SJSA1 (cell line): ENCODE results near the gene CDK5RAP1. TPM values are rescaled to one million over a fixed set of nuclear protein-coding genes. Genes with fewer than 3 reads are reported as not detected.
A peak's percentile ranks its signal among the peaks of the same experiment; 100 is the strongest.

Experiments used
- DNase-seq, 2 experiments: peaks; one replicate each; pipeline ENCODE4 v3.0.0-alpha.2; 2015 to 2020; ENCODE audit warnings: low spot score in 2 of 2, low read depth in 1 of 2
- H3K27ac ChIP-seq: fragments of 250-450 bp; sonication (Bioruptor Pico); 2 replicates; pipeline ENCODE4 v1.5.1; 2020; ENCODE audit warnings: mild to moderate bottlenecking, moderate library complexity
- H3K27me3 ChIP-seq: fragments of 250-450 bp; sonication (Bioruptor Pico); replicated peaks from 2 replicates; pipeline ENCODE4 v1.5.1; 2020; ENCODE audit warnings: mild to moderate bottlenecking, moderate library complexity
- H3K36me3 ChIP-seq: fragments of 250-450 bp; sonication (Bioruptor Pico); 2 replicates; pipeline ENCODE4 v1.5.1; 2020; ENCODE audit warnings: mild to moderate bottlenecking
- H3K4me1 ChIP-seq: fragments of 250-450 bp; sonication (Bioruptor Pico); replicated peaks from 2 replicates; pipeline ENCODE4 v1.6.1; 2021; ENCODE audit warnings: mild to moderate bottlenecking
- H3K4me3 ChIP-seq: fragments of 250-450 bp; sonication (Bioruptor Pico); 2 replicates; pipeline ENCODE4 v1.5.1; 2020; ENCODE audit warnings: mild to moderate bottlenecking
- H3K9me3 ChIP-seq: fragments of 250-450 bp; sonication (Bioruptor Pico); replicated peaks from 2 replicates; pipeline ENCODE4 v1.5.1; 2020; ENCODE audit warnings: mild to moderate bottlenecking
- total RNA-seq: library from RNA; depleted of rRNA; stranded (reverse); fragments of >200 nt; shearing (Covaris generic); gene quantifications from 2 replicates; pipeline ENCODE4 v1.2.3, GENCODE V29; 2014

CDK5RAP1 gene
- total RNA-seq, 1 experiment from 2014 or later = 35.6 TPM

DNA sequence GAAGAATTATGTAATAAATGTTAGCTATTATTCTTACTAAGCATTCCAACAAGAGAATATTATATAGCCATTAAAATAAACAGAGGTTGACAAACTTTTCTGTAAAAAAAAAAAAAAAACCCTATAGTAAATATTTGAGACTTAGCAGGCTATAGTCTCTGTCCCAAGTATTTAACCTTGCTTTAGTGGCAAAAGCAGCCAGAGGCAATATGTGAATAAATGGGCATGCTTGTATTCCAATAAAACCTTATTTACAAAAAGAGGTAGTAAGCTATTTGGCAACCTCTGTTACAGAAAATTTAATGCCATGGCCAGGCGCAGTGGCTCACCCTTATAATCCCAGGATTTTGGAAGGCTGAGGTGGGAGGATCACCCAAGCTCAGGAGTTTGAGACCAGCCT is 14.6 kb downstream of the CDK5RAP1 start:
- H3K4me3 ChIP-seq = no peak overlapping the region
- no peaks in the 10 kb centered on the region for H3K9me3 ChIP-seq
- no peak for DNase-seq
- no peaks in the 10 kb centered on the region for H3K27me3 ChIP-seq
- H3K27ac ChIP-seq = no peak overlapping the region
- H3K4me1 ChIP-seq = peaks cover 4% of the 10 kb centered on the region
- H3K36me3 ChIP-seq = peaks cover 56% of the 10 kb centered on the region

DNA sequence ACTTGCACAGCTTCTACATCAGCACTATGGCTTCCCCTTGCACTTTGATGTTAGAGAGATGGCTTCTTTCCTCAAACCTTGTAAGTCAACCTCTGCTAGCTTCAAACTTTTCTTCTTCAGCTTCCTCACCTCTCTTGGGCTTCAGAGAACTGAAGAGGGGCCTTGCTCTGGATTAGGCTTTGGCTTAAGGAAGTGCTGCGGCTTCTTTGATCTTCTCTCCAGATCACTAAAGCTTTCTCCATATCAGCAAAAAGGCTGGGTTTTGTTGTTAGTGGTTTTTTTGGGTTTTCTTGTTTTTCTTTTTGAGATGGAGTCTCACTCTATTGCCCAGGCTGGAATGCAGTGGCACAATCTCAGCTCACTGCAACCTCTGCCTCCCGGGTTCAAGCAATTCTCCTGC is 24.0 kb downstream of the CDK5RAP1 start:
- no peak overlapping the region for H3K4me3 ChIP-seq
- no peak overlapping the region for H3K27ac ChIP-seq
- peaks cover 21% of the 10 kb centered on the region for H3K4me1 ChIP-seq
- H3K27me3 ChIP-seq = no peaks in the 10 kb centered on the region
- H3K36me3 ChIP-seq = peaks cover 40% of the 10 kb centered on the region
- DNase-seq = no peak
- no peaks in the 10 kb centered on the region for H3K9me3 ChIP-seq

DNA sequence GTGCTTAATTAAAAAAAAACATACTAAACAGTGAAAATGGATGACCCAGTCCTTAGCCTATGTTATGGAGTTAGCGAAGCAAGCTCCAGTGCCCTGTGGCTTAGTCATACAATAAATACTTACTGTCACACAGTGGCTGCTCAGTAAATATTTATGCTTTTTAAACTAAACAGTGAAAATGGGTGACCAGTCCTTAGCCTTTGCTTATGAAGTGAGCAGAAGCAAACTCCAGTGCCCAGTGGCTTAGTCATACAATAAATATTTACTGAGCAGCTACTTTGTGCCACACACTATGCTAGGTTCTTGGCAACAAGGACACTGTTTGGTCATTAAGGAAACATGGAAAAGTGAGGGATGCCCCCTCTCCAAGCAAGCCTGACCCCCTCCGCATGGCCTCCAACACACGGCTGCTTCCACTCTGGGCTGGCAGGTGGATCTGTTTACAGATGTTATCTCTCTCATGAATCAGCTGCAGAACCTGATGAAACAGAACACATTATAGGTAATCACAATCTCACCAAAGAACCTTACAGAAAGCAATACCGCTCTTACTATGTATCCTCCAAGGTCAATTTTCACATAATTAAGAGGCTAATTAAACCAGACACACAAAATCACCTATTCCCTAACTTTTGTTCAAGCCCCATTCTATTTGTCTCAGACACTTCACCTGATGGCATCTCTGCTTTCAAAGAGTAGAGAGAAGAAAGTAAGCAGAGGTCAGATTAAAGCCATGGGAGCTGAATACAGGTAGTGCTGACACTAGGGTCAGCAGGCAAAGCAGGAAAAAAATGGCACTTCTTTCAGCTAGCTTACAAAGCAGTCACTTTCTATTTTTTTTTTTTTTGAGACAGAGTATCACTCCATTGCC is 27.3 kb downstream of the CDK5RAP1 start:
- H3K9me3 ChIP-seq = no peaks in the 10 kb centered on the region
- no peak overlapping the region for H3K4me3 ChIP-seq
- peak; percentile 81 to 90 for DNase-seq
- peaks cover 24% of the 10 kb centered on the region for H3K4me1 ChIP-seq
- no peaks in the 10 kb centered on the region for H3K27me3 ChIP-seq
- peak overlapping the region; percentile 43; the same call in 1 of the 2 replicates for H3K27ac ChIP-seq
- peaks cover 45% of the 10 kb centered on the region for H3K36me3 ChIP-seq

DNA sequence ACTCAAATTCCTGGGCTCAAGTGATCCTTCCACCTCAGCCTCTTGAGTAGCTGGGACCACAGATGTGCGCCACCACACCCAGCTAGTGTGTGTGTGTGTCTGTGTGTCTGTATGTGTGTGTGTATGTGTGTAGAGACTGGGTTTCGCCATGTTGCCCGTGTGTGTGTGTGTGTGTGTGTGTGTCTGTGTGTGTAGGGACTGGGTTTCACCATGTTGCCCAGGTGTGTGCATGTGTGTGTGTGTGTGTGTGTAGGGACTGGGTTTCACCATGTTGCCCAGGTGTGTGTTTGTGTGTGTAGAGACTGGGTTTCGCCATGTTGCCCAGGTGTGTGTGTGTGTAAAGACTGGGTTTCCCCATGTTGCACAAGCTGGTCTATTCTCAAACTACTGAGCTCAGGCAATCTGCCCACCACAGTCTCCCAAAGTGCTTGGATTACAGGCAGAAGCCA is 28.3 kb downstream of the CDK5RAP1 start:
- H3K4me1 ChIP-seq = peaks cover 24% of the 10 kb centered on the region
- H3K4me3 ChIP-seq = no peak overlapping the region
- no peaks in the 10 kb centered on the region for H3K27me3 ChIP-seq
- peak overlapping the region; percentile 43 for H3K27ac ChIP-seq
- no peak for DNase-seq
- H3K36me3 ChIP-seq = peaks cover 48% of the 10 kb centered on the region
- H3K9me3 ChIP-seq = no peaks in the 10 kb centered on the region

DNA sequence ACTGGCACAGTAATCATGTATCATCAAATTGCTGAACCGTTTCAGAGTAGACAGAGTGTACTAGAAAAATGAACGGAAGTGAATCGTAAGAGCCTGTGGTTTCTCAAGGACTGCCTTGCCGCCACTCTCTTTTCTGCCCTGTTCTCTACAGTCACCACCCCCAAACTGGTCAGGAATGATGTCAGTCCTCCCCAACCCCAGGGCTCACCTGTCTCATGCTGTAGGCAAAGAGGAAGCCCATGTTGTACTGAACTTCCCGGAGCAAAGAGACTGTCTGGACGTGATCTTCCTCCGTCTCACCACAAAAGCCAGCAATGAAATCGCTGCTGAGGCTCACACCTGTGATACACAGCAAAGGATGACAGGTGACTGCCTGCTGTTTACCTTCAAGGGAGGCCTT is 31.0 kb downstream of the CDK5RAP1 start:
- Histone ChIP-seq H3K36me3 (peaks cover 57% of the 10 kb centered on the region), H3K27me3 (no peaks in the 10 kb centered on the region), H3K9me3 (no peaks in the 10 kb centered on the region), H3K4me3 (no peak overlapping the region), H3K27ac (no peak overlapping the region), H3K4me1 (peaks cover 24% of the 10 kb centered on the region)
- DNase-seq = no peak

DNA sequence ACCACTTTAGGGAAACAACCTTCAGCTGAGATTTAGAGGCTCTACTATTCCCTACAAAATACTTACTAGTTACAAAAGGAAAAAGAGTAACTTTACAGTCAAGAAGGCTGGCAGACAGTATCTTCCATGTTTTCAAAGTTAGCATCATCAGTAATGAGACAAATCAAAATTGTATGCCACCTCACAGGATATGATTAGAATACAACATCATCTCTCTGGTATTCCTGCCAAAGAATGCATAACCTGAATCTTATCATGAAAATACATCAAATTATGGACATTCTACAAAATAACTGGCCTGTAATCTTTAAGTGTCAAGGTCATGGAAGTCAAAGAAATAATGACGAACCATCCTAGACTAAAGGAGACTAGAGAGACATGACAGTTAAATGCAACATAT is 38.4 kb downstream of the CDK5RAP1 start:
- no peaks in the 10 kb centered on the region for H3K9me3 ChIP-seq
- H3K27ac ChIP-seq = no peak overlapping the region
- DNase-seq = no peak

DNA sequence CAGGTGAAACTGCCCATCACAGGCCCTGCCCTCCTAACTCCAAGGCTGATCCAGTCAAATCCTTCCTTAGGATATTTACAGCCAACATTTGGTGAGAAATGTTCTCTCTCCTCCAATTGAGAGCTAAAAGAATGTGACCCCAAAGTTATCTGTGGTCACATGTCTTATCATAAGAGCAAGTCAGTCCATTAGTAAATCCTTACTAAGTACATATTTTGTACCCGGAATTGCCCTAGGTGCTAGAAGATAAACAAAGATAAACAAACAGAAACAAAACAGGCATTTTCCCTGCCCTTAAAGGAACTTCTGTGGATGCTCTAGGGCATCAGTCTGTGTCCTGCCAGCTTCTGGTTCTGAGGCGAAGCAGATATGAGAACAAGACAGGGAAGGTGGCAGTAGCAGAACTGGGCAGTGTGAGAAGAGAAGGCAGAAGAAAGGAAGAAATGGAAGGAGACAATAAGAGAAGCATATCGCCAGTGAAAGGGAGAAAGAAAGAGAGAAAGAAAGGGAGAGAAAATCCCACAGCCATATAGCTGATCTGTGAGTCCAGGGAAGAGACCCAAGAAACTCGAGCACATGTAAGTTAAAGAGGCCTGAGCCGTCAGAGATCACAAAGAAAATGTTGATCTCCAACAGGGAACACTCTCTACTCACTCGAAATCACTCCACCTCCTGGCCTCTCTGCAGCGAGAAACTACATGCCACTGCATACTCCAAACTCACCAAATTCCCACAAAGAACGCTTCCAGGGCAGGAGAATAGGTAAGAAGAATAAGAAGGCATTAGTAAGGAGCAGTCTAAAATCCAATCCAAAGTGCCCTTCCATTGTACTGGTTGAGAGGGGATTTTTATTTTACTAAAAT is 41.7 kb downstream of the CDK5RAP1 start:
- DNase-seq = no peak
- Histone ChIP-seq H3K27ac (no peak overlapping the region), H3K9me3 (no peaks in the 10 kb centered on the region), H3K36me3 (peaks cover 38% of the 10 kb centered on the region), H3K4me3 (no peak overlapping the region), H3K4me1 (no peaks in the 10 kb centered on the region), H3K27me3 (no peaks in the 10 kb centered on the region)

More for the DNA sequence above, 38.4 kb downstream of the CDK5RAP1 start:
- no peak overlapping the region for H3K4me3 ChIP-seq
- no peaks in the 10 kb centered on the region for H3K27me3 ChIP-seq
- no peaks in the 10 kb centered on the region for H3K4me1 ChIP-seq
- H3K36me3 ChIP-seq = peaks cover 63% of the 10 kb centered on the region

DNA sequence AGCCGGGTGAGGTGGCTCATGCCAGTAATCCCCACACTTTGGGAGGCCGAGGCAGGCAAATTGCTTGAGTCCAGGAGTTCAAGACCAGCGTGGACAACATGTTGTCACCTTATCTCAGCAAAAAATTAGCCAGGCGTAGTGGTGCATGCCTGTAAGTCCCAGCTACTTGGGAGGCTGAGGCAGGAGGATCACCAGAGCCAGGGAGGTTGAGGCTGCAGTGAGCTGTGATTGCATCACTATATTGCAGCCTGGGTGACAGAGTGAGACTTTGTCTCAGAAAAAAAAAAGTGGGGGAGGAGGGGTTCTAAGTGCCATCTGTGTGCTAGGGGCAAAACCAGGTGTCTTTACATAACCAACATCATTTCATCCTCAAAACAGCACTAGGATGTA is 48.3 kb downstream of the CDK5RAP1 start:
- H3K36me3 ChIP-seq = peaks cover under 1% of the 10 kb centered on the region; the same call in 1 of the 2 replicates
- no peaks in the 10 kb centered on the region for H3K27me3 ChIP-seq
- H3K4me1 ChIP-seq = peaks cover 5% of the 10 kb centered on the region
- H3K27ac ChIP-seq = no peak overlapping the region
- no peak overlapping the region for H3K4me3 ChIP-seq
- no peak for DNase-seq
- no peaks in the 10 kb centered on the region for H3K9me3 ChIP-seq

DNA sequence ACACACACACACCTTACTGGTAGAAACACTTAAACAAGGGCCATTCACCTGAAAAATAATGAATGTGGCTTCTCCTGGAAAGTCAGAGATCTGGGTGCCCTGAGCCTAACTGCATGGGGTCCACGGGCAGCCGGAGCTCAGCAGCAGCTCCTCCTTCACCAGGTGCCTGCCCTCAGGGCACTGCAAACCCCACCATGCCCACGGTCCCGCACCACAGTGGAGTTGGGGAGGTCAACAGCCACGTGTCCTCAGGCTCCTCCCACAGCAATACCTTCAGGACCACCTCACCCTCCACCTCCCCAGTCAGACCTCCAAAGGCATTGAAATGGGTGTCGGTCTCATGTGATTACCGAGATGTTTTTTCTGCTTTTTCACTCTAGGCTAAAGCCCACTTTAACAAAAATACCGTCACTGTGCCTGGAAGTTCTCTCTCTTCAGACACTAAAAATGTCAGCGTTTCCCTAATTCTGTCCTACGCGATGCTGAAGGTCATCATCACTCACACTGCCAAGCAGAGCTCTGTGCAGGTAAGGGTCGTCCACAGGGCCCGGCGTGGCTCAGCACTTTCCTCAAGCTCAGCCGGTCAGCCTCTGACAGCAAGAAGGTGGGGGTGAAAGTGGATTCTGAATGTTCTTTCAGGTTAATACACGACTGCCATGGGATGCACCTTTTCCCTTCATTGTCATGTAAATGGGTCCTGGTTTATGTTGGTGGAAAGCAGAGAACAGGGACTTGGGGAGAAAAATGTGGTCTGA is 48.9 kb downstream of the CDK5RAP1 start:
- Histone ChIP-seq H3K36me3 (no peaks in the 10 kb centered on the region), H3K4me3 (no peak overlapping the region), H3K4me1 (peaks cover 5% of the 10 kb centered on the region), H3K9me3 (no peaks in the 10 kb centered on the region), H3K27ac (no peak overlapping the region), H3K27me3 (no peaks in the 10 kb centered on the region)
- no peak for DNase-seq

DNA sequence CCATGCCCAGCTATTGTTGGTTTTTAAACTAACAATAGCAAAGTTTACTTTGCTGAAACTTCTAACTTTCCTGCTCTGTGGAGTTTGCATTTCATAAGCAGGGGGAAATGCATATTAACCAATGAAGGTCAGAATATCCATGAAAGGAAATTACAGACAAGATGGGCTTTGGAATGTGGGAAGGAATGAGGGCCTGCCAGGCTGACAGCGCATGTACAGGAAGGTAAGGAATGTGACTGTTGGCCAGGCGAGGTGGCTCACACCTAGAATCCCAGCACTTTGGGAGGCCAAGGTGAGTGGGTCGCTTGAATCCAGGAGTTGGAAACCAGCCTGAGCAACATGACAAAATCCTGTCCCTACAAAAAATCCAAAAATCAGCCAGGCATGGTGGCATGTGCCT is 49.6 kb downstream of the CDK5RAP1 start:
- Histone ChIP-seq H3K9me3 (no peaks in the 10 kb centered on the region), H3K4me3 (no peak overlapping the region), H3K27me3 (no peaks in the 10 kb centered on the region), H3K36me3 (no peaks in the 10 kb centered on the region), H3K4me1 (peaks cover 5% of the 10 kb centered on the region), H3K27ac (no peak overlapping the region)
- no peak for DNase-seq

DNA sequence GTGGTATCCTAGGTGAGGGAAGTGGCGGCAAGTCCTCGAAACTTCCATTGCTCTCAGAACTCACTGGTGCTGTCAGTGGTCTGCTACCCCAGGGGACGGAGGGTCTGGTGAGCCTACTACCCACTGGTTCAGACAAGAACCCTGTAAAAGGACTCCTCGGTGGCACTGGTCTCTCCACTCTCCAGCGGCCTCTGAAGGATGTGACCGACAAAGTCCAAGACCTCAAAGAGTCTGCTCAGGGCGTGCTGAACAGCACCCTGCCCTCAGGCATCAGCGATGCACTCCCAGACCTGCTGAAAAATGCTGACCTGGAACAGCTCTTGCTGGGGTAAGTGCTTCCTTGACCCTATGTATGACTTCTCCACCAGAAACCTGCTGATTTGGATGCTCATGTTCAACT is 51.8 kb downstream of the CDK5RAP1 start:
- DNase-seq = no peak
- Histone ChIP-seq H3K9me3 (no peaks in the 10 kb centered on the region), H3K4me1 (peaks cover 5% of the 10 kb centered on the region), H3K4me3 (no peak overlapping the region), H3K36me3 (no peaks in the 10 kb centered on the region), H3K27me3 (no peaks in the 10 kb centered on the region), H3K27ac (no peak overlapping the region)

DNA sequence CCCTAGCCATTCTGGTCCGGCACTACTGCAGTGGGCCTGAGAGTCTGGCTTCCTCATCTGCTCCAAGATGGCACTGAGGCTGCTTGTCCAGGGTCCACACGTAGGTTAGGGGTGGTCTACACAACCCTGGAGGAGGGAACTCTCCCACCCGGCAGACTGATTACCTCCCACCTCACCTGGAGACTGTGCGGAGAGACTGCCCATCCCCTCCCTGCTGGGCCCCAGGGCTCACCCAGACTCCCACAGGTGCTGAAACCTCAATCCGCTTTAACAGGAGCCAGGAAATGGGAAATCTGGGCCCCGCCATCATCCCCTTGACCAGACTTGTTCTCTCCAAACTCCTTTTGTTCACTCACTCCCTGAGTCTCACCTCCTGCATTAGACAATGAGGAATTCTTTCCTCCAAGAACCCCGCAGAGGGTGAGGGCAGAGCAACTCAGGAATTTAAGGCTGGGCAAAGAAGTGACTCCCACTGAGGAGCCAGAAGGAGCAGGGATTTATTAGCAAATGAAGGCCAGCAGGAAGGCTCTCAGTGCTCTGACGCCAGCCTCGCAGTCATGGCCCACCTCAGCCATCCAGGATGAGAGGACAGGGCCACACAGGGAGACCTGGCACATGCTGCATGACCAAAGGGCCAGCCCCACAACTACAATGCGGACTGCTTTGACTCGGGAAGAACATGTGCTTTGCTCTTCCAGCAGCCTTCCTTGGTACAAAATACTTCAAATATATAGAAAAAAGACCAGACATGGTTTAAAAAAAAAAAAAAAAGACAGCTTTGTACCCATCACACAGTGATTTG is 53.0 kb downstream of the CDK5RAP1 start:
- Histone ChIP-seq H3K36me3 (no peaks in the 10 kb centered on the region), H3K27me3 (peaks cover 3% of the 10 kb centered on the region; the same call in 1 of the 2 replicates), H3K27ac (no peak overlapping the region), H3K4me1 (peaks cover 5% of the 10 kb centered on the region), H3K4me3 (no peak overlapping the region), H3K9me3 (no peaks in the 10 kb centered on the region)
- no peak for DNase-seq

DNA sequence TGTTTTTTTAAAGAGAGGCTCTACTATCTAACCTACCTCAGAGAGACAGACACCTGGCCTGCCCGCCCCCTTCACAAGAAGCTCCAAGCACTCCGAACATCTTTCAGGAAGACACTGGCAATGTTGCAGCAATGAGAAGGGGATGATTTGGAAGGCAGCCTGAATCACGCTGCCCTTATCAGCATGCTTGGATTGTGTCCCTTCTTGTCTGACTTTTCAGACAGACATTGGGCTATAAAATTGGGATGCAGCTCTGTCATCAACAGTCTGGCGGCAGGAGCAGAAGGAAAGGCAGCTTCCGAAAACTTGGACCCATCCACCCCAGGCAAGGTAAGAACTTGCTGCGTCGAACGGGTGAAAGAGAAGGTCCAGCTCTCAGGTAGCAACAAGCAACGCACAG is 56.0 kb downstream of the CDK5RAP1 start:
- H3K4me3 ChIP-seq = no peak overlapping the region
- DNase-seq = no peak
- H3K36me3 ChIP-seq = no peaks in the 10 kb centered on the region
- peaks cover 3% of the 10 kb centered on the region; the same call in 1 of the 2 replicates for H3K27me3 ChIP-seq
- no peak overlapping the region for H3K27ac ChIP-seq
- no peaks in the 10 kb centered on the region for H3K9me3 ChIP-seq
- no peaks in the 10 kb centered on the region for H3K4me1 ChIP-seq
